Measurements from ENCODE around the gene FABP1. TPM values are rescaled to one million over a fixed set of nuclear protein-coding genes. Genes with fewer than 3 reads are reported as not detected.

The FABP1 gene
- total and polyA plus RNA-seq, 7 donors = 0.52 to 4.5 (median 0.89) TPM; not detected in 2

DNA sequence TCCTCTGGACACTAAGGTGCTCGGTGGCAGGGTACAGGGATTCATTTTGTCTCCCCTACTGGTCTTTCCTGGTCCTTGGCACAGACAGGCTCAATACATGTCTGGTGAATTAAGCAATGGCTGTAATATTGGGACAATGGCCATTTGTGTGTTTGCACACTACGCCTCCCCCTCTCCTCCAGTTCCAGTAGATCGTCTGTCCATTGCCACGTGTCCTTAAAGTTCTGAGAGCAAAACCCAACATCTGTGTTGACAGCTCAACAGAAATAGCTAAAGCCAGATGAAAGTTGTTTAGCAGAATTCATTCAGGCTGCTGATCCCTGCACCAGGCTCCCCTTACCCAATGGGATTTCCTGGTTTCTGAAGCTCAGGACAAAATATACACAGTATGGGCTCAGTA, 9.0 kb upstream of the FABP1 start:
- Histone ChIP-seq H3K4me3 (no peak overlapping the region), H3K27ac (no peak overlapping the region), H3K9me3 (no peaks in the 10 kb centered on the region), H3K36me3 (ENCODE audit: insufficient read depth in 1 of 2, low read depth in 1 of 2) (no peaks in the 10 kb centered on the region), H3K27me3 (ENCODE audit: insufficient read depth in 3 of 3, low read length in 2 of 3) (no peaks in the 10 kb centered on the region), H3K4me1 (no peaks in the 10 kb centered on the region)
- ATAC-seq (no peak), DNase-seq (no peak)
- WGBS, 3 donors = 60 to 70% (median 64%) methylated on average over 4 of the region's 4 CpGs
- no peak for TF ChIP-seq CTCF (IDR thresholded peaks at IDR 0.05)
- intact Hi-C loops (cut with DNase I) = no loop called here

- H3K4me1 ChIP-seq = no peaks in the 10 kb centered on the region
- TF ChIP-seq CTCF (IDR thresholded peaks at IDR 0.05) = no peak
- no peak overlapping the region for H3K27ac ChIP-seq
- no peaks in the 10 kb centered on the region for H3K36me3 ChIP-seq (ENCODE audit: insufficient read depth in 1 of 2, low read depth in 1 of 2)
- no peaks in the 10 kb centered on the region for H3K9me3 ChIP-seq
- intact Hi-C loops (cut with DNase I) = no loop called here
- ATAC-seq = no peak
- H3K27me3 ChIP-seq (ENCODE audit: insufficient read depth in 3 of 3, low read length in 2 of 3) = no peaks in the 10 kb centered on the region
- no peak for DNase-seq
- H3K4me3 ChIP-seq = no peak overlapping the region
- WGBS, 3 donors = 72 to 78% (median 75%) methylated on average over 3 of the region's 3 CpGs
Measured at GRCh38 chr2:88133875-88134274, 6.0 kb upstream of the FABP1 start.

DNA sequence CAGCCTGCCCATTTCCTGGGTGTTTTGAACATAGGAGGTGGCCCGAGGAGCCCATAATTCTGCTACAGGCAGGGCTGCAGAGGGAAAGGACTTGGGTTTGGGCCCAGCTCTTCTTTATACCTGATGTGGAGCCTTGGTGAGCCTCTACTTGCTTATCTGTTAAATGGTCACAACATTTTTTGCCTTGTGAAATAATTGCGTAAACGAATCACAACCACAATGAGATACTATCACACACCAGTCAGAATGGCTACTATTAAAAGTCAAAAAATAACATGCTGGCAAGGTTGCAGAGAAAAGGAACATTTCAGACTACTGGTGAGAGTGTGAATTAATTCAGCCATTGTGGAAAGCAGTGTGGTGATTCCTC, 4.1 kb upstream of the FABP1 start:
- Histone ChIP-seq H3K4me1 (no peaks in the 10 kb centered on the region), H3K27me3 (ENCODE audit: insufficient read depth in 3 of 3, low read length in 2 of 3) (no peaks in the 10 kb centered on the region), H3K9me3 (no peaks in the 10 kb centered on the region), H3K27ac (no peak overlapping the region), H3K4me3 (no peak overlapping the region), H3K36me3 (ENCODE audit: insufficient read depth in 1 of 2, low read depth in 1 of 2) (no peaks in the 10 kb centered on the region)
- no peak for ATAC-seq
- WGBS, 3 donors = 94 to 96% (median 95%) methylated on average over 3 of the region's 3 CpGs
- DNase-seq = no peak
- no peak for TF ChIP-seq CTCF (IDR thresholded peaks at IDR 0.05)
- intact Hi-C loops (cut with DNase I) = no loop called here

DNA sequence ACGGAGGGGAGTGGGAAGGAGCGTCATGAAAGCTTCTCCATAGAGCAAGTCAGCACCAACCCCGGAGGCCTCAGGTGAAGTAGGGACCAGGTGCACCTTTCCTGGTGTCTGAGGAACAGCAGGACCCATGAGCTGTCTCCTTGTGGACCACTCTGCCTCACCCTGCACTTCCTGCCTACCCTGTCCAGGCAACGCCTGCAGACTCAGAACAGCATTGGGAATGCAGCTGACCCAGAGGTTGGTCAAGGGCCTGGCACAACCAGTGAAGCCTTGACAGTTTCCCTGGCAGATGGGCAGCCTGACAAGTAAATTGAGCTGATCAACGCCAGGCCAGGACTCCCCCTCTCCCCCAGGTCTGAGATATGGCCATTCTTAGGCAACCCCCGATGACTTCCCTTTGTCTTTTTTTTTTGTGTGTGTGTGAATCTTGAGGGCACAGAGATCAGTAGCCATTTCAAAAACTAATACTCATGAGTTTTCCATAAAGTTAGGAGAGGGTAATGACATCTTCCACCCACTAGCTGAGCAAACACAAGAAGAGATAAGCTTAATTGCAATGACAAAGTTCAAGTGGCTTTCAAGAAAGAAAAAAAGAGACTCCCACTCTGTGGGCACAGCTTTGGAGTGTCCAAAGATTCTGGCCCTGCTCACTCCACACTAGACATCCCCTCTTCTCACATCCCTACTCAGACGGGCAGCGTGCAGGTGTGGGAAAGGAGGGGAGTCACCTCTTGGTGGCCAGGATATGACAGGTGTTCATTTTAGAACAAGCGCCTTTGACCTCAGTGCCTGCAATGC, 3.5 kb upstream of the FABP1 start:
- intact Hi-C loops (cut with DNase I) = no loop called here

More for the DNA sequence above, 3.5 kb upstream of the FABP1 start:
- ATAC-seq (no peak), DNase-seq (no peak)
- H3K27ac ChIP-seq = no peak overlapping the region
- no peaks in the 10 kb centered on the region for H3K27me3 ChIP-seq (ENCODE audit: insufficient read depth in 3 of 3, low read length in 2 of 3)
- TF ChIP-seq CTCF (IDR thresholded peaks at IDR 0.05) = no peak
- no peaks in the 10 kb centered on the region for H3K36me3 ChIP-seq (ENCODE audit: insufficient read depth in 1 of 2, low read depth in 1 of 2)
- no peaks in the 10 kb centered on the region for H3K9me3 ChIP-seq
- no peaks in the 10 kb centered on the region for H3K4me1 ChIP-seq
- H3K4me3 ChIP-seq = no peak overlapping the region
- WGBS, 3 donors = 79 to 89% (median 81%) methylated on average over 9 of the region's 9 CpGs
